Stimulated activated CD8-positive, alpha-beta memory T cell treated with anti-CD3 and anti-CD28 coated beads, Interleukin-7, amount 100 ng/mL, for 1 hour (primary cell): ENCODE data around the gene SPN.
"Not testable (repeated sequence)": the region's sequence is repeated elsewhere in the genome, so short reads cannot be mapped to it uniquely, and the experiment has no call there.

Experiments
- DNase-seq, 2 donors: peaks; one replicate each; pipeline ENCODE4 v3.0.0-alpha.2; 2020; ENCODE audit warnings: low read depth in 2 of 2

Gene SPN

GRCh38 chr16:29676989-29677785 lies 14.1 kb downstream of the SPN start:
- no peak for DNase-seq

- DNase-seq = no peak
Observed at GRCh38 chr16:29678691-29679267, 15.7 kb downstream of the SPN start, which contains the start of gene QPRT. TSS of gene QPRT (plus strand) at chr16:29679180. CDS start at chr16:29679198, 18 bp downstream.

GRCh38 chr16:29680180-29680598 lies 17.1 kb downstream of the SPN start:
- no peak for DNase-seq

- DNase-seq = no peak
Observed at GRCh38 chr16:29683543-29684090, 20.6 kb downstream of the SPN start.

GRCh38 chr16:29684679-29685078 lies 21.6 kb downstream of the SPN start:
- no peak for DNase-seq

- no peak for DNase-seq
Observed at GRCh38 chr16:29686740-29687332, 23.8 kb downstream of the SPN start.

GRCh38 chr16:29687755-29688154 lies 24.7 kb downstream of the SPN start:
- no peak for DNase-seq

GRCh38 chr16:29688172-29688571 lies 25.1 kb downstream of the SPN start:
- DNase-seq = no peak

GRCh38 chr16:29689490-29690351 lies 26.7 kb downstream of the SPN start:
- not testable (repeated sequence) for DNase-seq

- DNase-seq = not testable (repeated sequence)
Observed at GRCh38 chr16:29692606-29693005, 29.6 kb downstream of the SPN start.

- no peak for DNase-seq
Observed at GRCh38 chr16:29694384-29695195, 31.5 kb downstream of the SPN start.

GRCh38 chr16:29695675-29696074 lies 32.6 kb downstream of the SPN start:
- DNase-seq = not testable (repeated sequence)

GRCh38 chr16:29696881-29697331 lies 33.9 kb downstream of the SPN start:
- no peak for DNase-seq

- DNase-seq = no peak
Observed at GRCh38 chr16:29697391-29697790, 34.3 kb downstream of the SPN start.

- no peak for DNase-seq
Observed at GRCh38 chr16:29698042-29698441, 35.0 kb downstream of the SPN start.

- DNase-seq = no peak
Observed at GRCh38 chr16:29698484-29699323, 35.7 kb downstream of the SPN start.

GRCh38 chr16:29699324-29700219 lies 36.5 kb downstream of the SPN start:
- DNase-seq = no peak

GRCh38 chr16:29700253-29700987 lies 37.4 kb downstream of the SPN start:
- DNase-seq = peak; percentile 34 to 60
